HTERT RPE-1 (cell line): ENCODE results near the gene FKBP7.
"Not testable (repeated sequence)": the region's sequence is repeated elsewhere in the genome, so short reads cannot be mapped to it uniquely, and the experiment has no call there.

Experiments
- in situ Hi-C: fragments of 300-500 bp; cut with MboI; formaldehyde crosslinking; loops from 4 replicates; pipeline ENCODE4 v1.14.3; 2020; ENCODE audit warnings: low sequenced_read_pairs

The FKBP7 gene

DNA sequence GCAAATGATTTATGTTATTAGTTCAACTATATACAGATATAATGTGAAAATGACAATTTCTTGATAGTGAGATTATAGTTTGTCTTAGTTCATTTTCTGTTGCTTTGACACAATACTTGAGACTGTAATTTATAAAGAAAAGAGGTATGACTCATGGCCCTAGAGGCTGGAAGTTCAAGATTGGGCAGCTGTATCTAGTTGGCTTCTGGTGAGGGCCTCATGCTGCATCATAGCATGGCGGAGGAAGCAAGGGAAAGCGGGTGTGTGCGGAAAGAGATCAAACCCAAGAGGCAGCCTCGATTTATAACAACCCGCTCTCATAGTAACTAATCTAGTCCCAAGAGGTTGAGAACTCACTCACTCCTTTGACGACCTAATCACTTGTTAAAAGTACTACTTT, 13.2 kb upstream of the FKBP7 start:
- in situ Hi-C loops = no loop called here

DNA sequence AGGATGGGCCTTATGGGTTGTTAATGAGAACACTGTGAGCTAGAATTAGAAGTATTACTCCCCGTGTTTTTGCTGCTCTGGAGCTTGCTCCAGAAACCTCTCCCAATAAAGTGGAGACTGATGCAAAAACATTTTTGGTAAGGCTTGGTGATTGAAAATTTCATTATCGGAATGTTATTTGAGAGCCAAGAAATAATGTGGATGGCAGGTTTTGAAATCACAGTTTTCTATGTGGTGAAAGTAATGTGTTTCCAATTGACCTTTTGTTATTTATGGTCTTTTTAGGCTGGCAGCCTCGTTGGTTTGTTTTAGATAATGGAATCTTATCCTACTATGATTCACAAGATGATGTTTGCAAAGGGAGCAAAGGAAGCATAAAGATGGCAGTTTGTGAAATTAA, 7.0 kb upstream of the FKBP7 start:
- in situ Hi-C loops = no loop called here

DNA sequence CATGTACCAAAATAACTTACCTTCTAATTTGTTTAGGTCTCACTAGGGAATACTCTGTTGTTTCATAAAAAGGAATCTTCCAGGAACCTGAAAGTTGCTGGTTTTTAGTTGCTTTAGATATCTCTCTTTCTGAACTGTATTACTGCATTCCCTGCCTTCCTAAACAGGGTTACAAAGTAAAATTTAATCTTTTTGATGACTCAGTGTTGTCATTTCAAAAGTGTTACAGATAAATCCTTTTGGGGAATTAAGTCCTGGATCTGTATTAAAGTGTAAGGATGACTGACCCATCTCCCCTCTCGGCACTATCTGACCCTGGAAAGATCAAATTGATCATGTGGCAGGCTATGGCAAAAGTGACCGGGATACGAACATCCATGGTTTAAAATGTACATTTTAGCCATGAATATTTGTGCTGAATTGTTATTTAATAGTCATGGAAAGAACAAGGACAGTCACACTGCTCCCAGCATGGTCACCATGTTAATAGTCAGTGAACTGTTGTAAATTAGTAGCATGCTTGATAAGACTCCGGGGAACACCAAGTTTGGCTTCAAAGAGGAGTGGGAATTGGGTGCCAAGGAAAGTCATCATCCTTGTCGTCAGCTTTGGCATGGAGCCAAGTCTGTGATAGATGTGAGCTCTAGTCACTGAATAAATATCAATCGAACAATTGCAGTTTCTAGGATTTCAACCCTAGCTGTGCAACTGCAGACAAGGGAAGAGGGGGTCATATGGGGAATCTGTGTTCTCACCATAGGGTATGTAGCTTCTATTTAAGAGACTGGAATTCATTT, 6.0 kb upstream of the FKBP7 start:
- in situ Hi-C loops = no loop called here

DNA sequence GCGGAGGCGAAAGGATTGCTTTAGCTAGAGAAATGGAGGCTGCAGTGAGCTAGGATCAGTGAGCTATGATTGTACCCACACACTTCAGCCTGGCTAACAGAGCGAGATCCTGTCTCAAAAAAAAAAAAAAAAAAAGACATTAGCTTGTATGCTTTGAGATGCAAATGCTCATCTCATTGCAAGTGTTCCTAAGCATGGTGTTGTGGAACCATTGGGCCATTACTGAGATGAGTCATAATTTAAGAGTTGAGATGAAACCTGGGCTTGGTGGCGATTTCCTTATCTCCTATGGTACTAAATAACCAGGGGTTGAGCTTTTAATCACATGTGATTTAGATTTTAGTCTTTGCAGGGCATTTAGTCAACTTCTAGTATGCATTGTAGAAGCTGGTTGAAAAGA, 4.0 kb upstream of the FKBP7 start:
- in situ Hi-C loops = no loop called here

DNA sequence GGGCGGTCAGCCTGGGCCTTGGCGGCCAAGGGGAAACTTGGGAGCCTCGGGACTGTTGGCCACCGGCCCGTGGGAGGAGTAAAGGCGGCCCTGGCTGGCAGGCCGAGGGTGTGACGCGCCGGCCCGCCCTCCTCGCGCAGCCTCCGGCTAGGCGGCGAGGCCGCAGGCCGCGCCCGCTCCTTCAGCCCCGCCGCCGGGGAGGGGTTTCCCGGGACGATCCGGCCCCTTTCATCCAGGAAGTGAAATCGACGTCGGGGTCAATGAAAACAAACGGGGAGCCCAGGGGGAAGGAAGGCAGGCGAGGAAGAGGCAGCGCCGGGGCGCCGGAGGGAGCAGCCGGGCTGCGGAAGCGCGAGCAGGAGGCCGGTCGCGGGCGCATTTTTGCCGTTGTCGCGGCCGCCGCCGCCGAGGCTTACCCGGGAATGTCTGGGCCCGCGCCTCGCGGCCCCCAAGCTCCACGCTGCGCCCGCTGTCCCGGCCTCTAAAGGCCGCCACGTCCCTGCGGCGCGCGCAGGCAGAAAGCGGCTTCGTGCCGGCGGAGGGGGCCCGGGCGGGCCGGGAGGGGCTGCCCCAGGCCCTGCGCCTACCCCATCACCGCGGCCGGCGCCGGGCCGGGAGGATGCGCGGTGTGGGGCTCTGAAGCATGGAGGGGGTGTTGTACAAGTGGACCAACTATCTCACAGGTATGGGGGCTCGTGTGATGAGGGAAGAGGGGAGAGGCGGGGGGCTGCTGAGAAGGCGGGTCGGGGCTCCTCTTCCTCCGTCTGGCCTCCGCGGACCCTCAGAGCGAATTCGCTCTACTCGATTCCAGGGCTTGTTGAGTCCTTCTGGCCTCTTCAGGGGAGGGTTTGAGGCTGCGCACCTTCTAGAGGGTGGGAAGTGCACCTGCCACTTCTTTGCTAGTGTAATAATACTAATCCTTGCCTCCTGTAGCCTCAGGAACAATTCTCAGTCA, 2.1 kb upstream of the FKBP7 start, which contains the start of gene PLEKHA3:
Gene PLEKHA3 (plus strand): TSS at position 231 of the 955 bp plus-strand sequence. CDS start 413 bp downstream, at position 644.
- in situ Hi-C loops = no loop called here

DNA sequence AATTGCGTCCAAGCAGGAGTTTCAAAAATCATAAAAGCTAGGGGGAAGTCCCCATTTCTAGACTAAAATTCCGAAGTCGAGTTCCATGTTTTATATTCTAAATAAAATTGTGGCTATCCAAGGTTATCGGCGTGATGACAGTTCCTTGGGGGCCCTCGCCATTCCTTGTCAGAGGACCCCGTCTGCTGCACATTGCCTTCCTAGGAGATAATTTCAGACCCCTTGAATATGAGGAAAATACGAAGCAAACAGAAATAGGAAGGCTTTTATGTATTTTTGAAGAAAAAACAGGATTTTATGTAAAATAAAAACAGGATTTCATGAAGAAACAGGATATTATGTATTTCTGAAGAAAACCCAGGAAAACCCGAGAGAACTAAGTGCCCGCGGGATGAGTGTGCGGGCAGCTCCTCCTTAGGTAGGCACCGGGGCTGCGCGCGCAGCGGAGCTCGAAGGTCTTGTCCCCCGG, 1.4 kb upstream of the FKBP7 start:
- in situ Hi-C loops = no loop called here

DNA sequence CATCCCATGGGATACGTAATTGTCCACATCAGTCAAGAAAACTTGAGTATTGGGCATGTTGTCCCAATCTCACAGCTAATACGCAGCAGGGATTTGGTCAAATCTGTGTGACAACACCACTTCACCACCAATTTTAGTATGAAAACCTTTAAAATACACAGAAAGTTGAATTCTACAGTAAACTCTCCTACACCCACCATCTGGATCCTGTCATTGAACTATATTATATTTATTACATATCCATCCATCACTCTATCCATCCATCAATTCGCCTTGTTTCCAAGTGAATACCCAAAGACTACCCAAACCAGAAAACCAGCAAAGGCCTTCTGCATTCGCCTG, 846 bp upstream of the FKBP7 start:
- in situ Hi-C loops = no loop called here

DNA sequence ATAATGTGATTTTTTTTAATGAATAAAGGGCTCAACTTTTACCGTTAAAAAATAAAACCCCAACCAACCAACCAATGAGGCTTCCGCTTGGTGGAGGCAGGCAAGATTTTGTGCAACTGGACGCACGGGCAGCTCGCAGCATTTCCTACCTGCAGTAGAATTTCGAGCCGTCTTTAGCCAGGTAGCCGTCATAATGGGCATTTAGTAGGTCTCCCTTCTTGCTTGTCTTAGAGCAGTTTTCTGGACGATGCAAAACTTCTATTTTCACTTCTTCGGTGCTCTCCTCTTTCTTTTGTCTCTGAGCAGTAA, 316 bp downstream of the FKBP7 start:
- in situ Hi-C loops = no loop called here

DNA sequence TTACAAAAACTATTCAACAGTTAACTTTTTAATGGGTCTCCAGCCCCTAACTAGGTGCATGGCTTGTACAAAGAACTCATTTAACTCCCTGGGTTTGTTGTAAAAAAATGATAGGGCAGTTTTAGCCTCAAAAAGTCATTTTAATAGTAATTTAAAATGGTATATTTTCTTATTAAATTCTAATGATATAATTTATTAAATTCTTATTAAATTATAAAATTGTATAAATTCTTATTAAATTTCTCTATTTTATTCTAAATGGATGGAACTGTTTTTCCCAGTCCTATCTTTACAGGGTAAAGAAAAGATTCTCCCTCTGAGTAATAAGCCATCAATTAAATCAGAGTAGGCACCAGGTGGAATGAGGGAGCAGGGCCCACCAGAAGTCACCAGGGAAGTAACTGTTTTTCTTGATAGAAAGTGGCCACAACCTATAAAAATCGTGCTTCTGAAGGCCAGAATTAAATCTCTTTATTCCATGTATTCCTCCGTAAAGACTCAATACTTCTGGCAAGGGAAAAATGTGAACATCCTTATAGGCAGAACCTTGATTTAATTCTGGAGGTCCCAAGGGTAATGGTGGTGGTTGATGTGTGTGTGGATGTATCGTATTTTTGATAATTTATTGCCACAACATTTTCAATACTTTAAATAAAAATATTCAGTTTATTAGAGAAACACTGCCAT, 814 bp downstream of the FKBP7 start:
- in situ Hi-C loops = no loop called here

DNA sequence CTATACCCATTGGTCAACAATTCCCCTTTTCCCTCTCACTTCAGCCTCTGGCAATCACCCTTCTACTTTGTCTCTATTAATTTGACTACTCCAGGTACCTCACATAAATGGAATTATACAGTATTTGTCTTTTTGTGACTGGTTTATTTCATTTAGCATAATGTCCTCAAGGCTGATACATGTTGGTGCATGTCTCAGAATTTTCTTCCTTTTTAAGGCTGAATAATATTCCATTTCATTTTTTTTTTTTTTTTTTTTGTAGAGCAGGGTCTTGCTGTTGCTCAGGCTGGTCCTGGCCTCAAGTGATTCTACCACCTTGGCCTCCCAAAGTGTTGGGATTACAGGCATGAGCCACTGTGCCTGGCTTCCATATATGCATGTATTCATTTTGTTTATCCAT, 1.9 kb downstream of the FKBP7 start:
- in situ Hi-C loops = no loop called here

DNA sequence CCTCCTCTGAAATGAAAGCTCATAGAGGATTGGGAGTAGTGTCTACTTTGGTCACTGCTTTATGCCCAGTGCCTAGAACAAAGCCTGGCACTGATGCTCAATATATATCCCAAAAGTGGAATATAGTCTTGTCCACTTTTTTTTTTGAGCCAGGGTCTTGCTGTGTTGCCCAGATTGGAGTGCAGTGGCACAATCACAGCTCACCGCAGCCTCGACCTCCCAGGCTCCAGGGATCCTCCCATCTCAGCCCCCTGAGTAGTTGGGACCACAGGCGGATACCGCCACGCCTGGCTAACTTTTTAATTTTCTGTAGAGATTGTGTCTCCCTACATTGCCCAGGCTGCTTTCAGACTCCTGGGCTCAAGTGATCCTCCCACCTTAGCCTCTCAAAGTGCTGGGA, 3.8 kb downstream of the FKBP7 start:
- in situ Hi-C loops = no loop called here

DNA sequence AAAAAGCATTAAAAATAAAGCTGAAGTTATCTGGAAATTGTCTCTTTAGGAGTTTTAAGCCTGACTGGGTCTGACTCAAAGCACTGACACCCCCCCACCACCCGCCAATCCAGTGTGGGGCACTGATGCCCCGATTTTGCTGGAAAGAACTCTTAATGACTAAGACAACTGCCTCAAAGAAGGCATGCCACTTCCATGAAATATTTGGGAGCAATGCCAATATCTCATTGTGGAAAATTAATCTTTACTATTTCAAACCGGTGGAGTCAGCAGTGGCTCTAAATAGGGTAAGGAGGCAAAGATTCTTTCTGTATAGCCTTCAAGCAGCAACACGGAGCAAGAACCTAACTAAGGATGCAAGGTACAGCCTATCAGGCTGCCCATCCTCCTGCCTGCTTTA, 4.5 kb downstream of the FKBP7 start:
- in situ Hi-C loops = no loop called here

DNA sequence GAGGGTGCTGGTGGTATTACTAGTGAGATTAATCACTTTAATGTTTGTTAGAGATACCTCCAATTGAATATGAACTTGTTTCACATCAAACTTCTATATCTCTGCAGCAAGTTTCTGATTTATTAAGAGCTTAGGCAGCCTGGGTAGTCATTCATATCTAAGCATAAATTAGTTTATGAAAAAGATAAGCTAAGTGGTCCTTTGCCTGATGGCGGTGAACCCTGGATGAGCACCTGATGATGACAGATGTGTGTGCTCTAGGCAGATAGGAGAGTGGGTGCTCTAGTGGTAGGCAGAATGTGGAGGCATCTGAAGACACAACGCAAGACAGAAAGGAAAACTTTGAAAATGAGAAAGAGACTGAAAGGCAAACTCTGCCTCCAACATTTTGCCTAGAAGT, 5.0 kb downstream of the FKBP7 start:
- in situ Hi-C loops = no loop called here

DNA sequence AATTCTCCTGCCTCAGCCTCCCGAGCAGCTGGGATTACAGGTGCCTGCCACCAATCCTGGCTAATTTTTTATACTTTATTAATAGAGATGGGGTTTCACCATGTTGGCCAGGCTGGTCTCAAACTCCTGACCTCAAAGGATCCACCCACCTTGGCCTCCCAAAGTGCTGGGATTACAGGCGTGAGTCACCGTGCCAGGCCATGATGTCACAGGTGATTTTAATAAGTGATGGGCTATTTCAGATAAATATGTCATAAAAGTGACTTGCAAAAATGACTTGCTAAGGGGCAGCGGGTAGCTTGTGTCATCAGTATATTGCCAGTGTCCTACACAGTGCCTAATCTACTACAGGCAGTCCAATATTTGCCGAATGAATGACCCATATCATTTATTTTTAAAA, 7.1 kb downstream of the FKBP7 start:
- in situ Hi-C loops = not testable (repeated sequence)

DNA sequence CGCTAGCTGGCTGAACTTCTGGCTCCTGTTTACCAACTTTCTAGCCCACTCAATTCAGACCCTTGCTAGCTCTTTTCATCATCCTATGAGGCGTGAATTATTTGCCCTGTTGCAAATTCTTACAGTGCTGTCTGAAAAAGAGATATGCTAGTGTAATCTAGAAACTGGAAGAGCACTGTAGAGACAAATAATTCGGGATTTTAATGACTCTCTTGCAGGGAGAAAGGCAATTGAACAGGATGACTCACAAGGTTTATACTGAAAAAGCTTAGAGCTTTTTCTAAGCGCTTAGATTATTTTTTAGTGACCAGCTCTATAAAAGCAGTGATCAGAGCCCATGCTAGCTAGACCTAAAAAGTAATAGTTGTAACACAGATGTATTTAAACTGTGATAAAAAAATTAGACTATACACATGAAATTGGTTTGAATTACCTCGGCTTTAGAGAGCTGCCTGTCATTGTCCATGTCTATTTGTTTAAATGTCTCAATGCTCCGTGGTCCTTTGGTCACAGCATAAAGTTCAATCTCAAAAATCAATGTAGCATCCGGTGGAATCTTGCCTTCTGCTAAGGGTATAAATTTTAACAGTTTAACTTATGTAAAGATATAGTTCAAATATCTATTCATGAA, 9.1 kb downstream of the FKBP7 start:
- in situ Hi-C loops = no loop called here

DNA sequence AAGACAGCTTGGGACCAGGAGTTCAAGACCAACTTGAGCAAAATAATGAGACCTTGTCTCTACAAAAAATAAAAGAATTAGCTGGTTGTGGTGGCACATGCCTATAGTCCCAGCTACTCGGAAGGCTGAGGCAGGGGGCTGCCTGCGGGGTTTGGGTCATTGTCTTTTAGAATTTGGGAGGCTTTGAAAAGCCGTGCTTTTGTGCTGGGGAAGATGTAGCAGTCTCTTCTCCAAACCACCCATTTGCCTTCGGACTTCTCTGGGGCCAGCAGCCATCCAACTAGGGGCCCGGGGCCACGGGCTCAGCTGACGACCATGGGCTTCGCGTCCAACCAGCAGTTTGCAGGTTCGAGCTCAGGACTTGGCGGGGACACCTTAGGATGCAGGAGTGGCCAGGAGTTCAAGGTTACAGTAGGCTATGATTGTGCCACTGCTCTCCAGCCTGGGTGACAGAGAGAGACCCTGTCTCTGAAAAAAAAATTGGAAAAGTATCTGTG, 21.0 kb downstream of the FKBP7 start:
- in situ Hi-C loops = no loop called here

DNA sequence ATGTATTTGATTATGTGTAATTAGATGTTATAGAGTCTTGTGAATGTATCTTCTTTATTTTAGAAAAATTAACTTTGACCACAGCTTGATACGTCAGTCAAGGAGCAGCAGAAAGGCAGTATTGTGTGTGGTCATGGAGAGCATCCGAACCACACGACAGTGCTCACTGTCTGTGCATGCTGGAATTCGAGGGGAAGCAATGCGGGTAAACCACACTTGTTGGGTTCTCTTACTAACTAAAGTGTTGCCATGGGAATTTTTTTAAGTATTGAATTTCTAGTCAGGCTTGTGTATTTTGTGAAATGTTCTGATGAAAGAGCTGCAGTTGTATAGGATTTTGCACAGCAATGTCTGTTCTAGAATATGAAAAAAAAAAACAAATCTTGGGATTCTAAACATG, 22.5 kb downstream of the FKBP7 start:
- in situ Hi-C loops = no loop called here

DNA sequence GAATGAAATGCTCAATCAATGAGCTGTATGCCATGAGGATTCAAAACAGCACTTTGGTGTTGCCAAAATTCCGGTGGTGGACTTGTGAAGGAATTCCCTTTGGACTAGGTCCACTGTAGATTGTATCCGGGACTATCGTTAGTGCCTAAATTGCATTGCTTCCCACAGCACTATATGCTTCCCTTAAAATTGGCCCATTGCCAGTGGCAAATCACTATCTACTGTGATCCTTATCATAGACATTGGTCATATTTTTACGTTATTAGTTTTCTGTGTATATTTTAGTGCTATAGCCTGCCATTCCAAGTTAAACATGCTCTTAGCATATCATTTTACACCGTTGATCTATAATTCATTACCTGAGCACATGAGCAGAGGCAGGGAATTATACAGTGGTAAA, 25.5 kb downstream of the FKBP7 start:
- in situ Hi-C loops = no loop called here

DNA sequence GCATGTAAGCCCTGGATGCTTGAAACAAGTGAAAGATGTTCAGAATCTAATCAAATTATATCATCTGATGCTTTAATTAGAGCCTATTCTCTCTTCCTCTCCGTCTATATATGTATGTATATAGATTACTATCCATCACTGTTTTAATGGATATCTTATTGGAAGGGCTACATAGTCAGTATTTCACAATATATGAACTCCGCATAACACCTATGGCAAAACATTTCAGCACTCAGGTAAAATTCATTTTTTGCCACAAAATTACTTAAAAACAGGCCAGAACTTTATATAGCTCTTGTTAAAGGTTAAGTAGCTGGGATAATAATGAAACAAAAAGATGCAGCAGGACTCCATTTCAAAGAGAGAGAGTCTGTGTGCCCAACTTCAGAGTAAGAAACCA, 26.1 kb downstream of the FKBP7 start:
- in situ Hi-C loops = no loop called here

DNA sequence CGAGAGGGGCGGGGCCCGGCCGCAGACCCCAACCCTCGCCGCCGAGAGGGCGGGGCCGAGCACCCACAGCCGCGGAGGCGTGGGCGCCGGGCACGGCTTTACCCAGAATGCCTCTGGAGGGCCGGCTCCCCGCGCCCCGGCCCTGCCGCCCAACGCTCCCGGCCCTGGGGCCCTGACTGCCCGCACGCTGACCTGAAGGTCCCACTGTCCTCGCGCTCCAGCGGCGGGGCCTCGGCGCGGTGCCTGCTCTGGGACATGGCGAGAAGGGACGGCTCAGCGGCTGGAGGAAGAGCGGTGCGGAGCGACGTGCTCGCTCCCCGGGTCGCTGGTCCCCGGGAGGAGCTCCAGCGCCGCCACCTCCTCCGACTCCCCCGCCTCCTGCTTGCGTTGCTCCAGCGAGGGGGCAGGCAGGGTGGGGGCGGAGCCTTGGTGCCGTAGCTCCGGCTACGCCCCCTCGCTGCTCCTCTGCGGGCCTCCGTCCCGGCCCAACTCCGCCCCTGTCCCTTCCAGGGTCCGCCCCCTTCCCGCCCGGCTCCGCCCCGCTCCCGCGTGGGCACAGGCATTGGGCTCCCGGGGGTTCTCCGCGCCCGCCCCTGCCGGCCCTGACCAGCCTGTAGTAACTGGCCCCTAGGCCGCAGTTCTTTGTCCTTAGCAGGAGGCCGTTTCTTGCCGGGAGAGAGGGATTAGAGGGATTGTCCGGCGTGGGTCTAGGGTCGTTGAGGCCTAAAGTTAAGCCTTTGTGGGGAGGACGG, 27.4 kb downstream of the FKBP7 start, which contains the start of the genes PJVK and PRKRA:
Gene PJVK (plus strand): TSS at position 605 of the 752 bp plus-strand sequence. CDS start 2,032 bp downstream, outside the sequence.
Gene PRKRA (minus strand): TSS at position 402 of the 752 bp plus-strand sequence. CDS start 145 bp downstream, at position 257.
- in situ Hi-C loops = no loop called here
